GM19239 (cell line): ENCODE data around the gene ROR1.
"Not testable (repeated sequence)": the region's sequence is repeated elsewhere in the genome, so short reads cannot be mapped to it uniquely, and the experiment has no call there.

Experiments used
- DNase-seq: peaks from one replicate; pipeline ENCODE4 v3.0.0; 2011; ENCODE audit warnings: low spot score; ENCODE audit not compliant: insufficient read length
- FAIRE-seq: peaks from 2 replicates; lab custom pipeline; 2011; peaks lifted over from hg19 to GRCh38; lab: Jason Lieb, UNC

The ROR1 gene

DNA sequence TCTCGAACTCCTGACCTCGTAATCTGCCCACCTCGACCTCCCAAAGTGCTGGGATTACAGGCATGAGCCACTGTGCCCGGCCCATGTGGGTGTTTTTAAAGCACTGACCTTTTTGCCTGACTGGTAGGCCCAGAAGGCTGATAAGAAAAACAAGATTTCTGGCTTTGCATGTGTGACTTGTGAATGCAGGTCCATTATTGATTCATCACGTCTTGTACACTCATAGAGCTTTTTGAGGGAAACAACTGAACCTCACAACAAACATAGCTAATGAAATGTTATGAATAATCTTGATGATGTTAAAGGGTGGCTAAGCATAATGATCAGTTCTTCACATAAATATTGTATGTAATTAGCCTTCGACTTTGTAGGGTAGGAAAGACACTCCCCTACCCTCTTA is 288.7 kb downstream of the ROR1 start:
- FAIRE-seq (no peak), DNase-seq (no peak)

DNA sequence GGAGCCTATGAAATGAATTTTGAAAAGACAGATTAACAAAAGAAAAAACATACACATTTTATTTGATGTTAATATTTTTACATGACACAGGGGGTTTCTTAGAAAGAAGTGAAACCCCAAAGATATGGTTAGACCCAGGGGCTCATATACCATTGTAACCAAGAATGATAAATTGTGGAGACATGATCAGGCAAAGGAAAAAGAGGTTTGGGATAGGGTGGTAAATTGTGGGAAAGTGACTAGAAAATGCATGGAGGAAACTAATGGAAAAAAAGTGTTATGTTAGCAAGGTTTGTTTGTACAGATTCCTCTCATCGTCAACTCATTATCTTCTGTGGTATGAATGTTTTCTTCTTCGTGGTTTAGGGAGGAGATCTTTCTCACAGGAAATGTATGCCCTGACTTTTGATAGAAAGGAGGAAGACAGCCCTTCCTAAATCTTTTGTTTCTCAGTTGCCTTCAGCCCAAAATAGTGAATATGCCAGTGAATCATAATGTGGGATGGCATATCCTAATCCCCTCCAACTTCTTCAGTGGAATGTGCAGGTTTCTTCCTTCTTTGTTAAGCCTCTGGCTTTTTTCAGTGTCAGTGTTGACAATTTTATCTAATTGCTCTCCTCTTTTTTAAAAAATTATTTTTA is 289.2 kb downstream of the ROR1 start:
- FAIRE-seq: no peak
- DNase-seq: no peak

DNA sequence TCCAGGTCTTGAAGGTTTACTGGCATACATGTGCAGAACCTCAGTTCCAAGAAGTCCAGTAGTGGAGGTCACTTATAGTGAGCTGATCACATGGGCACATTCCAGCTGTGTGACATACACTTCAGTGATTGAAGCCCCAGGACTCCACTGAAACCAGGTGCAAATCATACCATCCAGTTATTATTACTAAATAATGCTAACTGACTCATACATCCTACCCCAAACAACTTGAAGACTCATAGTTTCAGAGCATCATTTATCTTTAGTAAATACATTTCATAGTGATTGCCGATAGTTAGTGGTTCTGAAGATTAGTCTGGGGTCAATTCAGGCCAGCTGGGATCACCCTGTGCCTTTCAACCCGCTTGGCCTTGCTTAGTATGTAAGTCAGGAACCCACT is 291.8 kb downstream of the ROR1 start:
- DNase-seq (no peak), FAIRE-seq (no peak)

DNA sequence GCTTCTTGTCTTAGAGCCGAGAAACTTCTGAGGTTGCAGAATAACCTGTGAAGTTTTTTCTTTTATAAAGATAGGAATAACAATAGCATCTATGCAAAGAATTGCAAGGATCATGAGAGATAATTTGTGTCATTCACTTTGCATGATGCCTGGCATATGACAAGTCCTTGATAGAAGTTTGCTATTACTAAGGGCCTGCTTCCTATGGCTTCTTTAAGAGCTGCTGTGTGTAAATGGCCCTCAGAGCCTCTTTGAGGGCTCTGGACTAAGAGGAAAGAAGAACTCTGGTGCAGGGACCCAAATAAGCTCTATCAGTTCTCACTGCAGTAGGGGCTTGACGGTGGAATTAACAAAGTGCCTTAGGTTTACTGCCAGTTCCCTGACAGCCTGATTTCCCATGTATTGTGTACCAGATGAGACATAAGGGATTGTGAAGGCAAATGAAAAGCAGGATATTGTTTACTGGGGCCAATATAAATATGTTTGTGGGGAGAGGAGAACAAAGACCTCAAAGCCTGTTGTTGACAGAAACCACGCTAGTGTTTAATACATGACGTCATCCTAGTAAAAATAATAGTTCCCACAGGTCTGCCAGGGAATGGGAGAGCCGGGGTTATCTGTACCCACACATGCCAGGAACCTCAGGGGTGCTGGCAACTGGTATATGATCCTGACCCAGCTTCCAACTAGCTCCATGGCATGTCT is 298.4 kb downstream of the ROR1 start:
- FAIRE-seq (no peak), DNase-seq (no peak)

DNA sequence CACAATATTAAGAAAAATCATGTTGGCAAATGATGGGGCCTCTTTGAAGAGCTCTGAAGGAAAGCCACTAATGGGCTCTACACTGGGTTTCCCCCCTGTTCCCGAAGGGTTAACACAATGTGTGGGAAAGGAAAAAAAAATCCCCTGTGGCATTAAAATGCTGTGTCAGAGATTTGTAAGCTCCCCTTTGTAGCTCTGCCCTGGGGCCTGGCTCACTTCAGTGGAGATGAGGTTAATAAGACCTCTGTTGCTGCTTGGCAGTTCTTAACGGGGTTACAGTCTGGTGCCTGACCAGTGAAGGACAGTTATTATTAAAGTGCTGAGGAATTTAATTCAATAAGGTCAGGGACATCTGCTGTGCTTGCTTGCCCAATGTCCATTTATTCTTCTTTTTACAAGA is 299.9 kb downstream of the ROR1 start:
- FAIRE-seq (no peak), DNase-seq (no peak)

DNA sequence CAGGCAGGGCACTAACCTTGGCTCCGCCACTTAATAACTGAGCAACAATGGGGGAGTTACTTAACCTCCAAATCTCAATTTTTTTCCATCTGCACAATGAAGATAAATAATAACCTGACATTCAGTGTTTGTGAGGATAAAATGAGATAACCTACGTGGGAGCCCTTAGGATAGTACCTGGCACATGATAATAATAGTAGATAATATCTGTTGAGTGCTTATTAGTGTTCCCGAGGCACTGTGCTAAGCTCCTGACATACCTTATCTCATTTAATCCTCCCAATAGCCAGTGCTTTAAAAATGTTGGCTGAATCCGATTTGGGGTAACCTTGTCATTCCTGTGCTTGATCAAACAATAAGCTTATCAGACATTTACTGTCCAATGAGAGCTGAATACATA is 300.9 kb downstream of the ROR1 start:
- no peak for FAIRE-seq
- DNase-seq: no peak

DNA sequence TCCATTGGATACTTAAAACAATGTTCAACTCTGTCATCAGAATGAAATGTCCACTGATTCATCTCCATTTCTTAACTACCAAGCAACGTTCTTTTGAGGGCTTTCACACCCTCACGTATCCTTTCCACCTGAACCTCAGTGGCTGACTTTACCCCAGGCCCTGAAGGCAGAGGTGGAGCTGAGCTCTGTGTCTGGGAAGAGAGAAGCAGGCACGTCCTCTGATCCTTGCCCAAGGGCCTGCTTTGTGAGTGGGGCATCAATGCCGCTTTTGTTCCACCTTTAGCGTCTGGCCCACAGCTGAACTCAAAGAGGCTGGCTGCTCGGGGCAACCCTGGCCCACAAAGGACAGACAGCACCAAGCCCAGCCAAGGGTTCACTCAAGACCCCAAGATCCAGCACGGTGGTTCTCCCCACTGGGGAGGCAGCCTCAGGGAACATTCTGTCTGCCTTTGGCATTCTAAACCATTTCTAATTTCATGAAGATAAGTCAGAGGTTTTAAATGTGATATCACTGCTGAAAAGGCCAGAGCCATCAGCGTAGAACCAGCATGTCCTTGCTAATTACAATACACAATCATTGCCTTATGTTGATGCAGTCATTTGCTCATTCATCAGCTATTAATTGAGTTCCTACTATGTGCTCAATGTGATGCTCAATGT is 303.6 kb downstream of the ROR1 start:
- FAIRE-seq: no peak
- DNase-seq: no peak

DNA sequence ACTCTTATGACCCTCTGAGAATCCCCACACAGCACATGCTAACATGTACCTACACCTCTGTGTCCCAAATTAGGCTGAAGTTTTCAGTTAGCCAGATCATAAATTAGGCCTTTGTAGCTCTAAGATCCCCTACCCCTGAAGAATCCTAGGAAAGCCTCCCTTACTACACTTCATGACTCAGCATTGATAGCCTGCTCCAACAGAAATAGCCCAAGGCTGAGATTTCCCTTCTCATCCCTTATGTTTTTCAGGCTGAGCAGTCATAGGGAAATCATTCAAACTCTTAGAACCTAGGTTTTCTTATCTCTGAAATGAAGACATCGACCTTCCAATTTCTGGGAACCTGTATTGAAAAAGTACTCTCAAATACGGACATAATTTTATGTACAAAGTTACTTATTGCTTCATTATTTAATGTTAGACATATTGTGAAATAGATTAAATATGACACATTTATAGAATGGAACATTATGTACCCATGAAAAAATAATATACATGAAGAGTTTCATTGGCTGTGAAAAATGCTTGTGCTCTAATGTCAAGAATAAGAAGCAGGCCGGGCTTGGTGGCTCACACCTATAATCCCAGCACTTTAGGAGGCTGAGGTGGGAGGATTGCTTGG is 307.2 kb downstream of the ROR1 start:
- no peak for FAIRE-seq
- no peak for DNase-seq

DNA sequence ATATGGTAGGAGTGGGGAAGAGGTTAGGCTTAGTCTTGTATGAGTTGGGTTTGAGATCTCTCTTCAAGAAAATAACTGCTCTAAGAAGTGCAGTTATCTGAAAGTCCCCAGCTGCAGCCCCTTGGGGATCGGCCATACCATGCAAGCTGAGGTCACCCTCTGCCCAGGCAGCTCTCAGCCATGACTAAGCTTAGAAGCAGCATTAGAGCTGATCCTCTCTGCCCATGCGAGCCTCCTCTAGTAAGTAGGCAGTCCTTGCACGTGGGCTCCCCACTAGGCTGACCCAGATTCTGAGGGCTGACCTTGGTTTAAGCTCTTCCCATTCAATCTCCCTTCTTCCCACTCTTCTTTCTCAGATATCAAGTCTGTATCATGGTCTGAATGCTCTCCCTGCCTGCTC is 308.6 kb downstream of the ROR1 start:
- DNase-seq (no peak), FAIRE-seq (no peak)

DNA sequence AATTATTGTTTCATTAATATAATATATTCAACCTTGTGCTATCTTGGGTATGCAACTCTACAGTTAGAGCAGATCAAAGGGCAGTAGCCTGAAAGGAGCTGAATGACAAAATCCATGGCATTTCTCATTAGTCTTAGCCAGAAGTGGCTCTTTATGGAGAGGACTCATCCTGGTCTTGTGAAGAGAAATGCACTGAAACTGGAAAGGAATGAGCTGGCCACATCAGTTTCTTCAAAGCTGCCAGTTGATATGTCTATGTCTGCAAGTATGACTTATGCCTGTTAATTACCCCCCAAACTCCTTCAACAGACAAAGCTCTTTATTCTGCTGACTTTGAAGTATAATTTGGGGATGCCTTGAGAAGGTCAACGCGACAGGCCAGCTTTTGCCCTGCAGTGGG is 310.6 kb downstream of the ROR1 start:
- DNase-seq: no peak
- FAIRE-seq: no peak

DNA sequence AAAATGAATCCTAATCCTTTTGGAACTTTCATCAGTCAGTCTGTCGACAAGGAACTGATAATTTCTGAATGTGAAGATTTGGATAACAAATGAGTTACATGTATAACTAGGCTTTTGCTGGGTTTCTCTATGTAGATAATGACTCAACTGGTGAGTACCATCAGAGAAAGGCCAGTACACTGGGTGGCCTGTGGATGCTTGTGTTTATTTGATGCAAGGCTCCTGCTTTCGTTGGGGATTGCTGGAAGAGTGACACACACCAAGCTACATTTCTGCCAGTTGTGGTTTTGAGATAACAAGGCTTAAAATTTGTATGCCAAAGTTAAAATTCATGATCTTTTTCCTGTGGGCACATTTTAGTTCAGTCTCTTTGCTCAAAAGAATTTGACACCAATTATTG is 314.0 kb downstream of the ROR1 start:
- no peak for FAIRE-seq
- DNase-seq: no peak

DNA sequence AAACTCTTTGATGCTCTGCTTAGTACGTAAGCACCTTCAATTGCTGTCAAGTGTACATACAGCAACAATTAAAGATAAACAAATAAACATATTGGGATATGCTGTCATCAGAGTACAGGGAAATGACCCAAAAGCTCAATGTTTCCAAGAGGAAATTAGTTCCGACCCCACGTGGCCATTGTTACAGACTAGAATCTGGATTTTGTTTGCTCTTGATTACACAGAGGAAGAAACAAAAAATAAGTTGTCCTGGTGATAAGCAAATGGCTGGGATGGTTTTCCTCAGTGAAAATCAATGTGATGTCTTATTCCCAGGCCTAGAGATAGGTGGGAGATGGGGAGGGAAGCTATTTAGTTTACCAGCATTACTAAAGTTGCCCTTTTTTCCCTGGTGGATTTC is 316.6 kb downstream of the ROR1 start:
- FAIRE-seq (no peak), DNase-seq (no peak)

DNA sequence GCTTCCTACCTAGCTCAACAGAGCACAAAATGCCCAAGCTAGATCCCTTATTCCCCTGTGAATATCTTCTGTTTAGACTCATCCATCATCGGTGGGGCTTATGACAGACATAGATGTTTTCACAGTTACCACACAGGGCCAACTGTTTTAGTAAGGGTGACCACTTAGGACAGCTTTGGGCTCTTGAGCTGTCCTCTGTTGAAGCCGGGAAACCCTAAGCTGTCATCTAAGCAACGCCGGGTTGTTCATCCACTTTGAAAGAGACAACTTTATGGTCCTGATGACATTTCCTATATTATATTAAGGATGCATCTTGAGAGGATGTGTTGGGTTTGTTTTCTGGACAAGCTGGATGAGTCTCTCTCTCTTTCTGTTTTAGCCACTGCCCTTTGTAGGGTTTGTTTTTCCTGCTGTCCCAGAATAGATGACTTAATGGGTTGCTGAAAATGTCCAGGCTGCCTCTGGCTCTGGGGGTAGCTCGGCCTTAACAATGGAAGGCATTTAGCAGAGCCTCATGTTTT is 319.1 kb downstream of the ROR1 start:
- no peak for DNase-seq
- FAIRE-seq: no peak

DNA sequence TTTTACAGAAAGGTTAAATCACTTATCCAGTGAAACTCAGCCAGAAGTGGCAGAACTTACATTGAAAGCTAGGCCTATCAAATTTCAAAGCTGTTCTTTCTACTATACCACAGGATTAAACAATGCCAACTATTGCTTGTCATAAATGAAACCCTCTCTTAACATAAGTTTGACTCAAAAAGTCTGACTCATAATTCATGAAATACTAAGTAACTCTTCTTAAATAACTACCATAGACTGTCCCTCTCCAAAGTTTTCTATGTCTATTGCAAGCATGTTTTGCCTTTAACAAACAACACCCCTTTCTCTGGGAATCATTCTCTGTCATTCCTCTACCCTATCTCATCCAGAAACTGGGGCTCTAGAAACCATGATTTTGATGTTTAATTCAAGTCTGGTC is 320.1 kb downstream of the ROR1 start:
- FAIRE-seq (no peak), DNase-seq (no peak)

DNA sequence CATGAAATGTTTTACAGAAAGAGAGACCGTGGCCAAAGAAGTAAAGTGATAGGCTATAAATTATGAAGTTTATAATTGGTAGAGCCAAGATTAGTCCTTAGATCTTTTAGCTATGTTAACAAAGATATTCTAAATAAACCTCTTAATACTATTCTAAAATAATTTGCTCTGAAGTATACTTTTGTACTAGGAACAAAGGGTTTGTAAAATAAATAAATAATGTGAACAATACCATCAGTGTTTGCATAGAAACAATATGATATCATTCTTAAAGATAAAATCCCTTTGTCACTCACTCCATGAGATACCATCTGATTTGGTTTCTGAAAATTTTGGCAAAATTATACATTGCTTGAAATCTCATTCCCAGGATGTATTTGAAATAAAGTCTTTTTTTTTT is 322.0 kb downstream of the ROR1 start:
- DNase-seq (no peak), FAIRE-seq (no peak)

DNA sequence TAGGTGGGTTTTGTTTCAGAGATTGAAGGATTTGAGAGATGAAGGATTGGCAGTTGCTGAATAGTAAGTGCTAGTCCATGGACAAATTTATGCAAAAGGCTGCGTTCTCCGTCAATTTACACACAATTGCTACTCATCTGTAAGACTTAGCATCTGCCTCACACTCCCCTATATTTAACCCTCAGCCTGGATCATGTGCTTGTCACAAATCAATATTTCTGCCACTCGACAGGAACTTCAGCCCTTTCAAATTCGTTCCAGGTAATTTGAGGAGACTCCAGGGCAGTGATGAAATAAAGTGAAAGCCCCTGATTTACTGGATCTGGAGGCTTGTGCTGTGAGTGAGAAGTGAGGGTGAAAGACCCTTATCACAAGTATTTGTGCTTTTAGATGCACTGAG is 324.0 kb downstream of the ROR1 start:
- FAIRE-seq: no peak
- DNase-seq: no peak

DNA sequence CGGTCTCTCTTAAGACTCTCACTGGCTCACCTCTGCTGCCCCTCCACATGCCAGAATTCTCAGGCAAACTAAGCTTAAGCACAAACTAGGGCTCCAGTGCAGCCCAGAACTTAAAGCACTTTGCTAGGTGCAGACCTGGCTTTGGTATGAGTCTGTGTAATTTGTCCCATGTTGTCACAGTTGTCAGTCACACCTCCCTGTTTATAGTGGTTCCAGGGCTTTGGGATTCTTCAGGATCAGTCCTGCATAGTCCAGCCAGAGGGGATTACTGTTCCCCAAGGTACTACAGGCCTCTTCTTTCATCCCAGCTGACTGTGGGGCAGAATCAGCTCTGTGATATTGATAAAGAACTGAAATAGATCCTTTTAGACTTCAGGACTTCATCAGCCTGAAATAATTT is 324.6 kb downstream of the ROR1 start:
- FAIRE-seq (no peak), DNase-seq (no peak)

DNA sequence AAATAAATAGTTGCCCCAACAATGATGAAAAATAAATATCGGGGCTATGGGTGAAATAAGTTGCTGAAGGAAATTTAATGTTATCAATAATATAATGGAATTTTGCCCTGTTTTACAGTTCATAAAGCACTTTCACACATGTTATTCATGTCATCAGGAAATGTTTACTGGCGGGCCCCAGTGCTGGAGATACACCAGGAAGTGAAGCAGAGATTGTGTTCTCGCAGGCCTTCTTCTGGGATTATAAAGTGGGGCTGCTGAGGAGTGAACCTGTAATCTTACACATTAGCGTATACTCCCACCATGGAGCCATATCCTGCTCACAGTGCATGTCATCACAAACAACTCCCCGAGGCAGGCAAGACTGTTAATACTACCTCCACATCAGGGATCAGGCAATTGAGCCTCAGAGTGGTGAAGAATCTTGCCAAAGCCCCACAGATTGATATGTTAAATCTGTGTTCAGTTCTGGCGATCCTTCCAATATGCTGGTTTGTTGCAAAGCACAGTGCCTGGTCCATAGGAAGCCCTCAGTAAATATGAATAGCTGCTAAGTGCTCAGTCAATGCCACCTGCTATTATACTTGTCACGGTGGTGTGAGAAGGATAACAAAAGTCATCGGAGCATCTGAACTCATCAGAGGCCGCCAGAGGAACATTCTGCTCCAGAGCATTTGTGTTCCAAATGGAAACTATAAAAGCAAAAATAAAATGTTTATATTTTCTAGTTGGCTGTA is 325.2 kb downstream of the ROR1 start:
- DNase-seq (no peak), FAIRE-seq (no peak)

DNA sequence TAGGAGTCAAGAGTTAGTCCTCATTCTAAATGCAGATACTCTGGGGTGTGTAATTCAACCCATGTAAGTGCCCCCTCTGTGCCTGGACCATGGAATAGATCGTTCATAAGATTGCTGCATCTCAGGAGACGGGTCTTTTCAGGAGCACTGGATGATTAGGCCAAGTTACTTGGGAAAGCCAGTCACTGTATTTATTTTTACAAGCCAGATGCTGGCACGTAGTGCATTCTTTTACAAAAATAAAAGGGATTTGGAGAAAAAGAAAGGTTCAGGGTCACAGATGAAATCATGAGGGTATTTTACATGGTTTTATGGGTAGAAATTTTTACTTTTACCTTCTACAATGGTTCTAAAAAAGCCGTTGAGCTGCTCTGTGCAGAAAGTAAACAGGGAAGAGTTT is 327.0 kb downstream of the ROR1 start:
- FAIRE-seq: no peak
- DNase-seq: no peak

DNA sequence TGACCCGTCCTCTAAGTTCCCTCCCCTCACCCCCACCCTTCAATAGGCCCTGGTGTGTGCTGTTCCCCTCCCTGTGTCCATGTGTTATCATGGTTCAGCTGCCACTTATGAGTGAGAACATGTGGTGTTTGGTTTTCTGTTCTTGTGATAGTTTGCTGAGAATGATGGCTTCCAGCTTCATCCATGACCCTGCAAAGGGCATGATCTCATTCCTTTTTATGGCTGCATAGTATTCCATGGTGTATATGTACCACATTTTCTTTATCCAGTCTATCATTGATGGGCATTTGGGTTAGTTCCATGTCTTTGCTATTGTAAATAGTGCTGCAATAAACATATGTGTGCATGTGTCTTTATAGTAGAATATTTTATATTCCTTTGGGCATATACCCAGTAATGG is 330.8 kb downstream of the ROR1 start:
- DNase-seq, FAIRE-seq: not testable (repeated sequence)
